Activated B cell treated with CpG ODN at 0.5 μM for 24 hours (primary cell): ENCODE data around the gene ICE1. TPM values are rescaled to one million over a fixed set of nuclear protein-coding genes. Genes with fewer than 3 reads are reported as not detected.
"Not testable (repeated sequence)": the region's sequence is repeated elsewhere in the genome, so short reads cannot be mapped to it uniquely, and the experiment has no call there.

Source experiments
- ATAC-seq: fragments of 200-7000 bp; cut with Tn5 transposase; one replicate; pipeline ENCODE4 v1.10.0; 2021; ENCODE audit warnings: low read depth, mild to moderate bottlenecking, moderate library complexity
- CTCF ChIA-PET: fragments of 350-600 bp; sonication (Branson Sonifier 250); formaldehyde crosslinking; loops from one replicate; lab custom pipeline; 2021; ENCODE audit warnings: antibody characterized with exemption; lab: Charles Lee
- POLR2A ChIA-PET: fragments of 350-600 bp; sonication (Branson Sonifier 250); formaldehyde crosslinking; loops from one replicate; lab custom pipeline; 2021; ENCODE audit warnings: antibody characterized with exemption; lab: Charles Lee
- DNase-seq: peaks from one replicate; pipeline ENCODE4 v3.0.0; 2022
- H3K27ac Mint-ChIP-seq: one replicate; pipeline ENCODE4 v1.8.0; 2020; ENCODE audit warnings: mixed read lengths
- H3K27me3 Mint-ChIP-seq: one replicate; pipeline ENCODE4 v1.8.0; 2021; ENCODE audit warnings: mixed read lengths
- H3K36me3 Mint-ChIP-seq: one replicate; pipeline ENCODE4 v1.8.0; 2021; ENCODE audit warnings: low read depth, mixed read lengths
- H3K4me1 Mint-ChIP-seq: one replicate; pipeline ENCODE4 v1.8.0; 2021; ENCODE audit warnings: mixed read lengths
- H3K4me3 Mint-ChIP-seq: one replicate; pipeline ENCODE4 v1.8.0; 2020; ENCODE audit warnings: mild to moderate bottlenecking, mixed read lengths
- H3K9me3 Mint-ChIP-seq: one replicate; pipeline ENCODE4 v1.8.0; 2020; ENCODE audit warnings: mixed read lengths
- CTCF ChIP-seq: fragments of 200-600 bp; IDR thresholded peaks from one replicate; pipeline ENCODE4 v1.8.0; 2022; ENCODE audit warnings: antibody characterized with exemption, mild to moderate bottlenecking
- intact Hi-C: fragments of 100-400 bp; cut with micrococcal nuclease; formaldehyde crosslinking; loops from one replicate; pipeline ENCODE4 v1.15.1; 2024
- total RNA-seq: library from RNA; stranded (reverse); gene quantifications from 2 replicates; pipeline ENCODE4 v1.2.3, GENCODE V29; 2022

ICE1 gene
- total RNA-seq, 1 donor from 2014 or later, result 36.8 TPM

GRCh38 chr5:5511904-5512416 lies 89.5 kb downstream of the ICE1 start:
- Mint-ChIP-seq H3K36me3 (no peaks in the 10 kb centered on the region), H3K4me1 (no peaks in the 10 kb centered on the region), H3K27ac (no peak overlapping the region), H3K4me3 (no peak overlapping the region), H3K27me3 (peaks cover 11% of the 10 kb centered on the region), H3K9me3 (no peaks in the 10 kb centered on the region)
- no peak for TF ChIP-seq CTCF
- ChIA-PET POLR2A (no interaction called here), CTCF (no interaction called here)
- intact Hi-C loops, result no loop called here
- ATAC-seq, result no peak
- DNase-seq, result no peak

DNA sequence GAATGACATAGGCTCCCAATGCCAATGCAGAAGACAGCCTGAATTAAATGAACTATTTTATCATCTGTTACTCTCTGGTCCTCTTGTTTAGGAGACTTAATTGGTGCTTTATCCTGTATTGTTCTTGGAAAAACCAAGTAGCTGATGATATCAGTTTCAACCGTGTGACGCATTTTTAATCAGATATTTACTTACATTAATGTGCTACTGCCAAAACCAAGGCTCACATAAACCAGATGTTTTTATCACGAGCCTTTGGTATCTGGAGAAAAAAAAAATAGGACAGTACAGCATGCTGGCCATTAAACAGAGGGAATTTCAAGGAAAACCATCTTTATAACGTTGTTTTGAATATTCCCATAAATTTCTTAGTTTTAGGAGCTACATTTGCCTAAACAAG lies 90.1 kb downstream of the ICE1 start:
- intact Hi-C loops, result no loop called here
- DNase-seq (no peak), ATAC-seq (no peak)
- Mint-ChIP-seq H3K4me3 (no peak overlapping the region), H3K4me1 (no peaks in the 10 kb centered on the region), H3K36me3 (no peaks in the 10 kb centered on the region), H3K27me3 (peaks cover 13% of the 10 kb centered on the region), H3K27ac (no peak overlapping the region), H3K9me3 (no peaks in the 10 kb centered on the region)
- ChIA-PET POLR2A (no interaction called here), CTCF (interaction anchor here (0.6 kb wide), 1 partner anchor 71 kb away, joined by 3 read pairs; no protein-coding TSS in a partner anchor)
- TF ChIP-seq CTCF, result no peak

- H3K27ac Mint-ChIP-seq, ATAC-seq, H3K4me3 Mint-ChIP-seq, H3K27me3 Mint-ChIP-seq, POLR2A ChIA-PET, H3K9me3 Mint-ChIP-seq, CTCF ChIA-PET, intact Hi-C loops, H3K36me3 Mint-ChIP-seq, DNase-seq: not testable (repeated sequence)
- H3K4me1 Mint-ChIP-seq, result peaks cover 12% of the 10 kb centered on the region
Measured at GRCh38 chr5:5520622-5521021, 98.1 kb downstream of the ICE1 start.

DNA sequence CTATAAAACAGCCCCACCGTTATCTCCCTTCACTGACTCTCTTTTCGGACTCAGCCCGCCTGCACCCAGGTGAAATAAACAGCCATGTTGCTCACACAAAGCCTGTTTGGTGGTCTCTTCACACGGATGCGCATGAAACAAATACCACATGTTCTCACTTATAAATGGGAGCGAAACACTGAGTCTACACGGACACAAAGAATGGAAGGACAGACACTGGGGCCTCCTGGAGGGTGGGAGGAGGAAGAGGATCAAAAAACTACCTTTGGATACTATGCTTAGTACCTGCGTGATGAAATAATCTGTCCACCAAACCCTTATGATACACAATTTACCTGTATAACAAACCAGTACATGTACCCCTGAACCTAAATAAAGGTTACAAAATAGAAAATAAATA lies 98.6 kb downstream of the ICE1 start:
- intact Hi-C loops, result no loop called here
- CTCF ChIA-PET, result no interaction called here
- H3K9me3 Mint-ChIP-seq, result peaks cover 5% of the 10 kb centered on the region

GRCh38 chr5:5521478-5521877 lies 99.0 kb downstream of the ICE1 start:
- DNase-seq (no peak), ATAC-seq (no peak)
- POLR2A ChIA-PET, result interaction anchor here (1.2 kb wide), 1 partner anchor 99 kb away, joined by 3 read pairs; the partner anchor contains the start of gene ICE1
- no peak overlapping the region for H3K27ac Mint-ChIP-seq
- intact Hi-C loops, result no loop called here
- peaks cover 3% of the 10 kb centered on the region for H3K27me3 Mint-ChIP-seq
- no peak overlapping the region for H3K4me3 Mint-ChIP-seq
- H3K4me1 Mint-ChIP-seq, result peaks cover 12% of the 10 kb centered on the region
- CTCF ChIA-PET, result no interaction called here
- H3K36me3 Mint-ChIP-seq, result no peaks in the 10 kb centered on the region
- TF ChIP-seq CTCF, result no peak
- H3K9me3 Mint-ChIP-seq, result peaks cover 6% of the 10 kb centered on the region

More for the DNA sequence above, 98.6 kb downstream of the ICE1 start:
- H3K4me3 Mint-ChIP-seq, result no peak overlapping the region
- no peak for DNase-seq
- no peaks in the 10 kb centered on the region for H3K36me3 Mint-ChIP-seq
- no peak for ATAC-seq
- peaks cover 3% of the 10 kb centered on the region for H3K27me3 Mint-ChIP-seq
- POLR2A ChIA-PET, result no interaction called here
- TF ChIP-seq CTCF, result no peak
- peaks cover 12% of the 10 kb centered on the region for H3K4me1 Mint-ChIP-seq
- no peak overlapping the region for H3K27ac Mint-ChIP-seq

DNA sequence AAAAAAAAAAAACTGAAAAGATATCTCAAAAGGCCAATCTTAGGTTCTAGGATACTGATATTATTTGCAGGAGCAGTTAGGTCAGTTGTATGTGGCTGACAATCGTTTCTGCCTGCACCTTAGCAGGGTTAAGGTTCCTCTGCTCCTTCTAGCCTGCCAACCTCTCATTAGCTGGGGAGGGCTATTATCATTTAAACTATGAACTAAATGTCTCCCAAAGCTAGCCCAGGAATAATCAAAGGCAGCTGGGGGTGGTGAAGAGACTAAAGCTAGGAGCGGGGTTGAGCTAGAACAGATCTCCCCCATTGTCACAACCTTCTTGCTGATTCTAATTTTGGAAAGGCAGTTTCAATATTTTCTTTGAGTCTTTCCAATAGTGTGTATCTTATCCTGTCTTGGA lies 99.9 kb downstream of the ICE1 start:
- ChIA-PET CTCF (no interaction called here), POLR2A (interaction anchor here (1.2 kb wide), 1 partner anchor 100 kb away, joined by 3 read pairs; the partner anchor contains the start of gene ICE1)
- Mint-ChIP-seq H3K27me3 (no peaks in the 10 kb centered on the region), H3K36me3 (no peaks in the 10 kb centered on the region), H3K27ac (no peak overlapping the region), H3K9me3 (peaks cover 6% of the 10 kb centered on the region), H3K4me1 (peaks cover 12% of the 10 kb centered on the region), H3K4me3 (no peak overlapping the region)
- no peak for TF ChIP-seq CTCF
- DNase-seq (no peak), ATAC-seq (no peak)
- intact Hi-C loops, result no loop called here
